HepG2 (cell line): ENCODE data around the gene NPPC. TPM values are rescaled to one million over a fixed set of nuclear protein-coding genes. Genes with fewer than 3 reads are reported as not detected.

ENCODE experiments used
- CEBPZ ChIP-seq: IDR thresholded peaks from 2 replicates; pipeline ENCODE4 v1.6.1; 2012; ENCODE audit warnings: low read length, improper control_type of control experiment
- CENPT ChIP-seq: sonication (generic); formaldehyde crosslinking; IDR thresholded peaks from 2 replicates; pipeline ENCODE4 v1.8.0; 2022; ENCODE audit warnings: low read depth, mild to moderate bottlenecking, moderate library complexity, missing genetic modification reagents
- ETV6 ChIP-seq: sonication (generic); formaldehyde crosslinking; conservative IDR thresholded peaks from 2 replicates; pipeline ENCODE4 v1.4.0; 2020; ENCODE audit warnings: missing genetic modification reagents
- FLYWCH1 ChIP-seq: sonication (generic); formaldehyde crosslinking; IDR thresholded peaks from 2 replicates; pipeline ENCODE4 v1.8.1; 2023; ENCODE audit warnings: mild to moderate bottlenecking, missing genetic modification reagents
- FOXC1 ChIP-seq: sonication (generic); formaldehyde crosslinking; IDR thresholded peaks from 2 replicates; pipeline ENCODE4 v1.8.0; 2022; ENCODE audit warnings: mild to moderate bottlenecking, missing genetic modification reagents, borderline replicate concordance
- HNRNPH1 ChIP-seq: fragments of 200-400 bp; formaldehyde crosslinking; optimal IDR thresholded peaks from 2 replicates; pipeline ENCODE3; 2017; ENCODE audit warnings: mild to moderate bottlenecking, low read depth, low read length
- HNRNPK ChIP-seq: fragments of 200-400 bp; formaldehyde crosslinking; IDR thresholded peaks from 2 replicates; pipeline ENCODE4 v1.6.1; 2018; ENCODE audit warnings: low read length, low read depth, moderate library complexity, mild to moderate bottlenecking; ENCODE audit not compliant: poor library complexity, severe bottlenecking
- ISX ChIP-seq: sonication (generic); formaldehyde crosslinking; conservative IDR thresholded peaks from 2 replicates; pipeline ENCODE4 v1.5.0; 2020; ENCODE audit warnings: missing genetic modification reagents
- KAT8 ChIP-seq: IDR thresholded peaks from 2 replicates; pipeline ENCODE4 v1.6.1; 2016; ENCODE audit warnings: missing genetic modification reagents, missing compliant biosample characterization
- NPAS2 ChIP-seq: sonication (generic); formaldehyde crosslinking; IDR thresholded peaks from 2 replicates; pipeline ENCODE4 v1.8.0; 2022; ENCODE audit warnings: mild to moderate bottlenecking, missing genetic modification reagents, borderline replicate concordance
- PCBP2 ChIP-seq: fragments of 200-400 bp; formaldehyde crosslinking; optimal IDR thresholded peaks from 2 replicates; pipeline ENCODE3; 2018; ENCODE audit warnings: low read length, low read depth; ENCODE audit not compliant: poor library complexity, severe bottlenecking
- RAD21 ChIP-seq: fragments of 450-650 bp; formaldehyde crosslinking; IDR thresholded peaks from 2 replicates; pipeline ENCODE4 v1.5.0; 2020; ENCODE audit warnings: mild to moderate bottlenecking
- SALL1 ChIP-seq: sonication (generic); formaldehyde crosslinking; IDR thresholded peaks from 2 replicates; pipeline ENCODE4 v1.8.0; 2022; ENCODE audit warnings: mild to moderate bottlenecking, missing genetic modification reagents
- SIN3A ChIP-seq: IDR thresholded peaks from 2 replicates; pipeline ENCODE4 v1.6.1; 2011; ENCODE audit warnings: low read depth, mild to moderate bottlenecking, control low read depth, low read length, borderline replicate concordance
- SNAPC2 ChIP-seq: sonication (generic); formaldehyde crosslinking; IDR thresholded peaks from 2 replicates; pipeline ENCODE4 v1.8.1; 2022; ENCODE audit warnings: mild to moderate bottlenecking, missing genetic modification reagents
- SOX5 ChIP-seq: IDR thresholded peaks from 2 replicates; pipeline ENCODE4 v1.6.1; 2016; ENCODE audit warnings: borderline replicate concordance
- SRSF1 ChIP-seq: fragments of 200-400 bp; formaldehyde crosslinking; optimal IDR thresholded peaks from 2 replicates; pipeline ENCODE3; 2017; ENCODE audit warnings: mild to moderate bottlenecking, low read depth, low read length, moderate library complexity
- SYNCRIP ChIP-seq: fragments of 200-400 bp; formaldehyde crosslinking; IDR thresholded peaks from 2 replicates; pipeline ENCODE4 v1.6.1; 2018; ENCODE audit warnings: mild to moderate bottlenecking, low read depth, low read length; ENCODE audit not compliant: insufficient read depth
- TEAD2 ChIP-seq: sonication (generic); formaldehyde crosslinking; IDR thresholded peaks from 2 replicates; pipeline ENCODE4 v1.9.0; 2021; ENCODE audit warnings: missing genetic modification reagents
- TFAP4 ChIP-seq: sonication (generic); IDR thresholded peaks from 2 replicates; pipeline ENCODE4 v1.6.1; 2016; ENCODE audit warnings: low read depth, borderline replicate concordance
- ZNF281 ChIP-seq: sonication (generic); formaldehyde crosslinking; IDR thresholded peaks from 2 replicates; pipeline ENCODE4 v1.4.0; 2020; ENCODE audit warnings: missing genetic modification reagents, borderline replicate concordance
- ZNF282 ChIP-seq: fragments of 450-650 bp; IDR thresholded peaks from 2 replicates; pipeline ENCODE4 v1.6.1; 2018; ENCODE audit not compliant: partially characterized antibody
- ZNF562 ChIP-seq: sonication (generic); formaldehyde crosslinking; IDR thresholded peaks from 2 replicates; pipeline ENCODE4 v1.8.0; 2022; ENCODE audit warnings: missing genetic modification reagents, borderline replicate concordance
- ZSCAN29 ChIP-seq: sonication (generic); formaldehyde crosslinking; conservative IDR thresholded peaks from 2 replicates; pipeline ENCODE4 v1.4.0; 2020; ENCODE audit warnings: mild to moderate bottlenecking, missing genetic modification reagents
- polyA plus RNA-seq, 8 experiments: library from polyadenylated mRNA; depleted of rRNA in 3 of 8; stranded (reverse) in 7 of 8; unstranded in 1 of 8; fragments of >200 nt; fragmentation: Illumina TruSeq in 4 of 8; extraction: Trizol in 4 of 8; gene quantifications; 2 replicates each; pipeline versions ENCODE4 v1.2.1 to v1.2.3, GENCODE V29; 2011 to 2016; ENCODE audit warnings: low read depth in 4 of 8, missing spikeins in 1 of 8, mixed read lengths in 1 of 8; ENCODE audit not compliant: insufficient read depth in 1 of 8
- total RNA-seq, 5 experiments: library from RNA; depleted of rRNA; stranded (reverse); fragments of >200 nt; fragmentation: Illumina TruSeq; extraction: Trizol; gene quantifications; 2 replicates each; pipeline ENCODE4 v1.2.3, GENCODE V29; 2016; ENCODE audit warnings: low read depth in 1 of 5

Gene NPPC
- total and polyA plus RNA-seq, 2 of the 13 experiments (the other 11 are each of a cell fraction or from before 2014, with no cell fraction given), result 0.11 TPM; not detected in 1

GRCh38 chr2:231957913-231958763 is 31.9 kb upstream of the NPPC start (continued):
- TF ChIP-seq HNRNPK (no peak), SIN3A (no peak), CEBPZ (no peak), ZNF282 (no peak), KAT8 (CRISPR knock-in tag) (no peak), FLYWCH1 (no peak), ZSCAN29 (CRISPR knock-in tag) (no peak), HNRNPH1 (no peak), ETV6 (CRISPR knock-in tag) (no peak), TFAP4 (no peak), PCBP2 (no peak), SOX5 (CRISPR knock-in tag) (no peak; the same call in none of the 2 replicates), ISX (CRISPR knock-in tag) (no peak), SRSF1 (no peak), RAD21 (CRISPR knock-in tag) (no peak), SYNCRIP (no peak), ZNF562 (CRISPR knock-in tag) (no peak), FOXC1 (no peak), SNAPC2 (CRISPR knock-in tag) (no peak), CENPT (no peak), ZNF281 (CRISPR knock-in tag) (no peak), TEAD2 (CRISPR knock-in tag) (no peak), NPAS2 (CRISPR knock-in tag) (no peak), SALL1 (peak; percentile 90)
